Activated T-cell treated with anti-CD3 and anti-CD28 coated beads, Interleukin-2, amount 50 U/mL, for 24 hours (primary cell): ENCODE data around the gene CALCOCO2.
"Not testable (repeated sequence)": the region's sequence is repeated elsewhere in the genome, so short reads cannot be mapped to it uniquely, and the experiment has no call there.

Source experiments
- DNase-seq: peaks from one replicate; pipeline ENCODE4 v3.0.0-alpha.2; 2020
- H3K27ac Mint-ChIP-seq: 2 replicates; pipeline ENCODE4 v1.8.0; 2020; ENCODE audit warnings: mild to moderate bottlenecking, mixed read lengths
- H3K27me3 Mint-ChIP-seq: 2 replicates; pipeline ENCODE4 v1.8.0; 2020; ENCODE audit warnings: mixed read lengths
- H3K36me3 Mint-ChIP-seq: 2 replicates; pipeline ENCODE4 v1.8.0; 2020; ENCODE audit warnings: low read depth, mixed read lengths
- H3K4me1 Mint-ChIP-seq: 2 replicates; pipeline ENCODE4 v1.8.0; 2020; ENCODE audit warnings: low read depth, mixed read lengths
- H3K4me3 Mint-ChIP-seq: 2 replicates; pipeline ENCODE4 v1.8.0; 2020; ENCODE audit warnings: mild to moderate bottlenecking, moderate library complexity, mixed read lengths
- H3K9me3 Mint-ChIP-seq: 2 replicates; pipeline ENCODE4 v1.8.0; 2020; ENCODE audit warnings: mixed read lengths

CALCOCO2 gene

GRCh38 chr17:48843187-48843900, 12.5 kb downstream of the CALCOCO2 start:
- no peaks in the 10 kb centered on the region for H3K9me3 Mint-ChIP-seq
- H3K4me1 Mint-ChIP-seq = peaks cover 40% of the 10 kb centered on the region
- H3K36me3 Mint-ChIP-seq = peaks cover 50% of the 10 kb centered on the region
- H3K4me3 Mint-ChIP-seq = no peak overlapping the region
- H3K27ac Mint-ChIP-seq = no peak overlapping the region
- DNase-seq = no peak
- H3K27me3 Mint-ChIP-seq = no peaks in the 10 kb centered on the region

- Mint-ChIP-seq H3K36me3 (peaks cover 80% of the 10 kb centered on the region), H3K27ac (peak overlapping the region; percentile 51), H3K4me3 (no peak overlapping the region), H3K9me3 (no peaks in the 10 kb centered on the region), H3K4me1 (peaks cover 9% of the 10 kb centered on the region), H3K27me3 (no peaks in the 10 kb centered on the region)
- no peak for DNase-seq
Observed at GRCh38 chr17:48850792-48851323, 20.0 kb downstream of the CALCOCO2 start.

GRCh38 chr17:48854774-48855476, 24.1 kb downstream of the CALCOCO2 start:
- no peak overlapping the region for H3K4me3 Mint-ChIP-seq
- no peaks in the 10 kb centered on the region for H3K9me3 Mint-ChIP-seq
- H3K27ac Mint-ChIP-seq = no peak overlapping the region
- H3K36me3 Mint-ChIP-seq = peaks cover 74% of the 10 kb centered on the region
- peaks cover 10% of the 10 kb centered on the region for H3K4me1 Mint-ChIP-seq
- no peaks in the 10 kb centered on the region for H3K27me3 Mint-ChIP-seq
- DNase-seq = no peak

GRCh38 chr17:48856122-48856821, 25.4 kb downstream of the CALCOCO2 start:
- Mint-ChIP-seq H3K27ac (peak overlapping the region; percentile 13), H3K4me1 (peaks cover 3% of the 10 kb centered on the region), H3K27me3 (no peaks in the 10 kb centered on the region), H3K36me3 (peaks cover 78% of the 10 kb centered on the region), H3K9me3 (no peaks in the 10 kb centered on the region), H3K4me3 (no peak overlapping the region)
- no peak for DNase-seq

GRCh38 chr17:48860034-48860433, 29.2 kb downstream of the CALCOCO2 start:
- Mint-ChIP-seq H3K4me3 (no peak overlapping the region), H3K36me3 (peaks cover 79% of the 10 kb centered on the region), H3K4me1 (peaks cover 3% of the 10 kb centered on the region), H3K9me3 (no peaks in the 10 kb centered on the region), H3K27ac (no peak overlapping the region), H3K27me3 (no peaks in the 10 kb centered on the region)
- DNase-seq = no peak

- Mint-ChIP-seq H3K27ac (no peak overlapping the region), H3K4me3 (no peak overlapping the region)
- DNase-seq = no peak
Observed at GRCh38 chr17:48860456-48860855, 29.6 kb downstream of the CALCOCO2 start.

GRCh38 chr17:48868916-48869500, 38.2 kb downstream of the CALCOCO2 start:
- H3K27ac Mint-ChIP-seq = no peak overlapping the region
- no peaks in the 10 kb centered on the region for H3K9me3 Mint-ChIP-seq
- no peaks in the 10 kb centered on the region for H3K4me1 Mint-ChIP-seq
- no peak overlapping the region for H3K4me3 Mint-ChIP-seq
- DNase-seq = no peak
- H3K36me3 Mint-ChIP-seq = peaks cover 19% of the 10 kb centered on the region
- H3K27me3 Mint-ChIP-seq = no peaks in the 10 kb centered on the region

More at GRCh38 chr17:48860456-48860855, 29.6 kb downstream of the CALCOCO2 start:
- Mint-ChIP-seq H3K27me3 (no peaks in the 10 kb centered on the region), H3K4me1 (peaks cover 3% of the 10 kb centered on the region), H3K36me3 (peaks cover 76% of the 10 kb centered on the region), H3K9me3 (no peaks in the 10 kb centered on the region)

- H3K9me3 Mint-ChIP-seq = no peaks in the 10 kb centered on the region
- H3K4me3 Mint-ChIP-seq = no peak overlapping the region
- no peaks in the 10 kb centered on the region for H3K27me3 Mint-ChIP-seq
- no peak overlapping the region for H3K27ac Mint-ChIP-seq
- H3K4me1 Mint-ChIP-seq = no peaks in the 10 kb centered on the region
- no peak for DNase-seq
- peaks cover 11% of the 10 kb centered on the region for H3K36me3 Mint-ChIP-seq
Observed at GRCh38 chr17:48869821-48870318, 39.0 kb downstream of the CALCOCO2 start.

- no peak for DNase-seq
- no peaks in the 10 kb centered on the region for H3K4me1 Mint-ChIP-seq
- no peaks in the 10 kb centered on the region for H3K9me3 Mint-ChIP-seq
- H3K36me3 Mint-ChIP-seq = peaks cover 3% of the 10 kb centered on the region
- H3K27ac Mint-ChIP-seq = no peak overlapping the region
- H3K27me3 Mint-ChIP-seq = peaks cover 2% of the 10 kb centered on the region
- no peak overlapping the region for H3K4me3 Mint-ChIP-seq
Observed at GRCh38 chr17:48871035-48871550, 40.3 kb downstream of the CALCOCO2 start.

GRCh38 chr17:48871551-48872351, 40.9 kb downstream of the CALCOCO2 start:
- Mint-ChIP-seq H3K4me3 (no peak overlapping the region), H3K9me3 (no peaks in the 10 kb centered on the region), H3K36me3 (no peaks in the 10 kb centered on the region), H3K4me1 (no peaks in the 10 kb centered on the region), H3K27ac (no peak overlapping the region), H3K27me3 (peaks cover 2% of the 10 kb centered on the region)
- no peak for DNase-seq

- H3K4me3 Mint-ChIP-seq, H3K36me3 Mint-ChIP-seq, H3K9me3 Mint-ChIP-seq, H3K4me1 Mint-ChIP-seq, H3K27ac Mint-ChIP-seq, DNase-seq, H3K27me3 Mint-ChIP-seq: not testable (repeated sequence)
Observed at GRCh38 chr17:48872409-48872808, 41.6 kb downstream of the CALCOCO2 start.

GRCh38 chr17:48873209-48873608, 42.4 kb downstream of the CALCOCO2 start:
- Mint-ChIP-seq H3K36me3 (no peaks in the 10 kb centered on the region), H3K27ac (no peak overlapping the region), H3K4me1 (no peaks in the 10 kb centered on the region), H3K4me3 (no peak overlapping the region), H3K9me3 (no peaks in the 10 kb centered on the region), H3K27me3 (peaks cover 2% of the 10 kb centered on the region)
- DNase-seq = no peak

- Mint-ChIP-seq H3K4me1 (no peaks in the 10 kb centered on the region), H3K36me3 (no peaks in the 10 kb centered on the region), H3K27me3 (peaks cover 2% of the 10 kb centered on the region)
Observed at GRCh38 chr17:48873696-48874443, 43.0 kb downstream of the CALCOCO2 start.

More at GRCh38 chr17:48873696-48874443, 43.0 kb downstream of the CALCOCO2 start:
- Mint-ChIP-seq H3K4me3 (no peak overlapping the region), H3K9me3 (no peaks in the 10 kb centered on the region), H3K27ac (no peak overlapping the region)
- no peak for DNase-seq
